GM18907 (cell line): ENCODE results near the gene PPA2.
A peak's percentile ranks its signal among the peaks of the same experiment; 100 is the strongest.
"Not testable (repeated sequence)": the region's sequence is repeated elsewhere in the genome, so short reads cannot be mapped to it uniquely, and the experiment has no call there.

ENCODE experiments used
- ATAC-seq: cut with Tn5 transposase; IDR thresholded peaks from one replicate; pipeline ENCODE4 v1.9.1; 2021; ENCODE audit warnings: mild to moderate bottlenecking, moderate library complexity; ENCODE audit not compliant: unreplicated experiment

The PPA2 gene

DNA sequence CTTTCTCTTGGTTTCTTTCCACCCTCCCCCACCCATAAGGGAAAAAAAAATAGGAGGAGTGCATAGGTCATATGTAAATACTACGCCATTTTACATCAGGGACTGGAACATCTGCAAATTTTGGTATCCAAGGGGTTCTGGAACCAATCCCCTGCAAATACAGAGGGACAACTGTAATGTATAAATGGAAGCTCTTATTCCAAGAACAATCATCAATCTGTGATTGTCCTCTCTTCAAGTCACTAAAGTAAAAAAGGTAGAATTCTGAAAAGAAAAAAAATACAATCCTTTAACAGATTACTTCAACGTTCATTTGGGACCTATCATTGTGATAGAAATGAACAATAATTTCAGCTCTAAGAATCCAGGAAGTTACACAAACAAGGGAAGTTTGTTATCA is 13.6 kb downstream of the PPA2 start:
- ATAC-seq: no peak

DNA sequence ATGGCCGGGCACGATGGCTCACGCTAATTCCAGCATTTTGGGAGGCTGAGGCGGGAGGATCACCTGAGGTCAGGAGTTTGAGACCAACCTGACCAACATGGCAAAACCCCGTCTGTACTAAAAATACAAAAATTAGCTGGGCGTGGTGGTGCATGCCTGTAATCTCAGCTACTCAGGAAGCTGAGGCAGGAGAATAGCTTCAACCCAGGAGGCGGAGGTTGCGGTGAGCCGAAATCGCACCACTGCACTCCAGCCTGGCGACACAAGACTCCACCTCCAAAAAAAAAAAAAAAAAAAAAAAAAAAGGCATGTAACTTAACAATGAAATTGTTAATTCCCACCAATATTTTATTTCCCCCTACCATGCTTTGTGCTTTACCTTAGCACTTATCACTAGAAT is 15.3 kb downstream of the PPA2 start:
- not testable (repeated sequence) for ATAC-seq

DNA sequence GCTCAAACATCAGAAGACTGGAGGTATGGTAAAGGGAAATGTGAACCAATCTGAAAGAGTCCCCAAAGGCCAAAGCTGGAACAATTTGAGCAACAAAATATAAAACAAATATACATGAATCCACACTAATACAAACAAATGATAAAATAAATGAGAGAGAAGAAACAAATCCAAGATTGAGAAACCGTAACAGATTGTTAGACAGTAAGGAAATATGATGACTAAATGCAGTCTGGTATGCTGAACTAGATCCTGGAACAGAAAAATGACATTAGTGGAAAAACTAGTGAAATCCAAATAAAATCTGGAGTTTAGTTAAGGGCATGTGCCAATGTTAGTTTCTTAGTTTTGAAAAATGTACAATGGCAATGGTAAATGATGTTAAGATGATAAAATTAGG is 15.9 kb downstream of the PPA2 start:
- ATAC-seq: no peak

DNA sequence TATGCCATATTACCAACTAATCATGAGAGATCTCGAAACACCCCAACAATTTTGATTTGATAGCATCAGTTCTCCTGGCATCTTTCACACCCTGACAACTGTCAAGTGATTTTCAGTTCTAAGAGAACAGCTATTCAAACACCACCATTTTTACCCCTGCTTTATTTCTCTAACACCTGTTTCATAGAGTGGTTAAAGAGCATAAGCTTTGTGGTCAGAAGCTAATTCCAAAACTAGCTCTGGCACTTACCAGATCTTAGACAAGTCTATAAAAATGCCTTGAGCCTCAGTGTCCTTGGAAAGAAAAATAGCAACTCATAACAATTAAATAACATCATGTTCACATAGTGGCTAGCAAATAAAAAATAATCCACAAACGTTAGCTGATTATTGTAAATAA is 17.9 kb downstream of the PPA2 start:
- no peak for ATAC-seq

DNA sequence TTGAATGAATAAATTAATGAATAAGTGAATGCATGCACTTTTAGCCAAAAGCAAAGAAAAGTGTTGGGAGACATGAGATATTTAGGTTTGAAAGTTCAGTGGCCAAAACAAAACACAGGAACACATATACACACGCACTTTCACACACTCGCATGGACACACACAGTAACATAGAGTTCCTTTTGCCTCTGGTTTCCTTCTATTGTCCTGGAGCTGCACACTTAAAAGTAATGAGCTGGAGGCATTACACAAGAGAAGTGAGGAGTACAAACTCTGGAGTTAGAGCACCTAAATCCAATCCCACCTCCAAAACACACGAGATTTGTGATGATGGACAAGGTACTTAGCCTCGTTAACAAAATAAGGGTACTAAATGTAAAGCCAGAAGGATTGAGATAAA is 18.7 kb downstream of the PPA2 start:
- ATAC-seq: no peak

DNA sequence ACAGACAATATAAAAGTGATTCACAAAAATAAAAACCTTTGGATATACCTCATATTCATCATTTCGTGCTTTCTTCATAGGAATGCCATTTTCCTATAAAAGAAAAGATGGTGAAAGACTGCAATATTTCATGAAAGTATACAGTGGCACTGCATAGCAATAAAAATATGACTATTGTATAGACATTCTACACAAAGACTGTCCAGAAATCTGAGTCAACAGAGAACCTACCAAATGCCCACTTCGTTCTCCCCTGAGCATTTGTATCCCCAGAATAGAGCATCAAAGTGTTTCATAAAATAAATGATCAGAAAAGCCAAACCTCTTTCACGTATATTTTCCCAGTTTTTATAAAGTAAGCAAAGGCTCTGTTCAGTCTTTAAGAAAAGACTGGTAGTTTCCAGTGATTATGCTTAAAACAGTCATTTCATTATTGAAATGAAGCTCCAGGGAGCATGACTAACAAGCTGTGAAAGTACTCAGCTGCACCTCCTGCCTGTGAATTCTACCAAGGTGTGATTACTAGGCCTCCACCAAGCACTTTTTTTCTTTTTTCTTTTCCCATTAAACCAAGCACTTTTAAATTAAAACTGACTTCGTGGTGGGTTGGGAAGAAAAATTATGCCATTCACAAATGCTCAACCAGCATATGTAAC is 20.2 kb downstream of the PPA2 start:
- ATAC-seq: peak; percentile 87

DNA sequence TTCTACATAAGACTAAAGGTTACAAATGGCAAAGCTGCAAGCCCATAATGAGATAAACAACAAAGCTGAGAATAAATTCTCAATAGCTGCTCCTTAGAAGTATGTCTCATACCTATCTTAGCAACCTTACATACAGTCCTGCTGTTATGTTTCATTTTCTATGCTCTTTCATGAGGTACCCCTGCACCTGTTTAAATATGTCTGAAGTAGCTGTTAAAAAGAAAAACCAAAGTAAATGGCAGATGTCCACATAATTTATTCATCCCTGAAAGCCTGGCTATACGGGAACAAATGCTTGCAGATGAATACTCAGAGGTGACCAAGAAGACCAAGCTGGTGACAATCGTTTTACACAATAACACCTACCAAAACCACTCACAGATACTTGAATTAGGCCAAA is 22.5 kb downstream of the PPA2 start:
- no peak for ATAC-seq

DNA sequence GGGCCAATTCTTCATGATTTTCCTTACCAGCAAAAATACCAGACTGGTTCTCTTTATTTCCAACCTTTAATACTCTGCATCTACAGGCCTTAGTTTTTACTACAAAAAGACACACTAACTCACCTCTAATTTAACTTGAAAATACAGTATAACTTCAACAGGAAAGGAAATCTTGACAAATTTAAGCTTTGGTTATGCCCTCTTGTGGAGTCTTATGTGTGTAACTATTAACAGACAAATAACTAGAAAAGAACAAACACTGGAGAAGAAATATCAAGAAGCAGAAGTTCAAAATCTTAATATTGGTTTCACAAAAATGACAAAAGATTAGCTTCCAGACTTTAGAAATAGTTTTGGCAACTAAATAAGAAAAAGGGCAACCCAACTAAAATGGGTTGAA is 33.0 kb downstream of the PPA2 start:
- no peak for ATAC-seq

DNA sequence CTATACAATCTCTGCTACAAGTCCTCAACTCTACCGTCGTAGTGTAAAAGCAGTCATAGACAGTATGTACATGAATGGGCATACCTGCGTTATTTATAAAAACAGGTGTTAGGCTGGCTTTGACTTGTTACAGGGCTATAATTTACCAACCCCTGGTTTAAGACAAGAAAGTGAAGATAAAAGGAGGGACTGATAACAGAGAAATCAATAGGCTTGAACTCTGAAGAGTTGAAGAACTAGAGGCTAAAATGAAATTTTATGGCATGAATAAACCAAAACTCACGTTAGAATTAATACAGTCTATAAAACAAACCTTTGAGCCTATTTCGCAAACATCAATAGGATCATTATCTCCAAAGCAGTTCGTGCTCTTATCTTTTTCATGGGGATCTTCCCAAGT is 36.2 kb downstream of the PPA2 start:
- no peak for ATAC-seq

DNA sequence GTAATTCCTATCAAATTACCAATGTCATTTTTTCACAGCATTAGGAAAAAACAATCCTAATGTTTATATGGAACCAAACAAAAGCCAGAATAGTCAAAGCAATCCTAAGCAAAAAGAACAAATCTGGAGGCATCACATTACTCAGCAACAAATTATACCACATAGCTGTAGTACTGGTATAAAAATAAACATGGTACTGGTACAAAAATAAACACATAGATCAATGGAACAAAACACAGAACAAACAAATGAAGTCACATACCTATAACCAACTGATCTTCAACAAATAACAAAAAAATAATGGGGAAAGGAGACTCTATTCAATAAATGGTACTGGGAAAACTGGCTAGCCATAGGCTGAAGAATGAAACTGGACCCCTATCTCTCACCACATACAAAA is 37.4 kb downstream of the PPA2 start:
- no peak for ATAC-seq

DNA sequence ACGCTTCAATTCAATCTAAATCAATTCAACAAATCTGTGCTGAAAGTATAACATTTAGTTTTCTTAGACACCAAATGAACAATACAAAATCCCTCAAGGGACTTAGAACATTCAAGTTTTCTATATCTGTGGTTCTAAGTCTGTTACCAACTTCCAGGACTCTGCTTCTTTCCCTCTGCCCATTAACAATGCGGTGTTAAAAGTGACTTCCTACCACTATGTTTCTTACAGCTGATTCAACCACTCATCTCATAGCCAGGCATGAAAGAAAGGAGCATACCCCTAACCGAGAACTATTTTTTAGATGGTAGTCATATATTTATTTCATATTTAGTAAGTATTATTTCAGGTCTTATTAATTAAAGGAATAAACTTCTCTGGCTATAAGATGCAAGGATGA is 38.9 kb downstream of the PPA2 start:
- ATAC-seq: no peak

DNA sequence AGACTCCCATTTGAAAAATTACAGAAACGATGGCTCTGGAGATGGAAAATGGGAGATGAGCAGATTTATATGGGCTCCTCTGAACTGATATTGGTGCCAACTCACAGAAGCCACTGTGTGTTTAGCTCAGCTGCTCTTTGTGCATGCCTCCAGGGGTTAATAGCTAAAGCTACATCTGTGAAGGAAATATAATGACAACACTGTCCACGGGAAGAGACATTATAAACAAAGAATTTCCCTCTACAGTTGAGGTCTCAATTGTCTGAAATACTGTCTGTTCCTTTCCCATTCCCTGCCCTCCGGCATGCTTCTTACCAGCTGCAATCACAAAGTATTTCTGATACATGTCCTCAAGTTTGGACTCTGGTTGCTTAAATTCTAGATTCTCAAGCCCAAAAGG is 40.4 kb downstream of the PPA2 start:
- no peak for ATAC-seq

DNA sequence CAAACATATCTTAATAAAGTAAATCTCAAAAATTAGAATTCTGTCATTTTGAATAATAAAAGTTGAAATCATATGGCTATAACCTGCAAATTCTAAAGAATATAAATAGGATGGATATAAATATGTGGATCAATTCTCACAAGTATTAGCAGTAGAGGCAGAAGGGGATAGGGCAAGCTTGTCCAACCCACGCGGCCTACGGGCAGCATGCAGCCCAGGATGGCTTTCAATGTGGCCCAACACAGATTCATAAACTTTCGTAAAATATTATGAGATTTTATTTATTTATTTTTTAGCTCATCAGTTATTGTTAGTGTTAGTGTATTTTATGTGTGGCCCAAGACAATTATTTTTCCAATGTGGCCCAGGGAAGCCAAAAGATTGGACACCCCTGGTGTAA is 41.4 kb downstream of the PPA2 start:
- no peak for ATAC-seq

DNA sequence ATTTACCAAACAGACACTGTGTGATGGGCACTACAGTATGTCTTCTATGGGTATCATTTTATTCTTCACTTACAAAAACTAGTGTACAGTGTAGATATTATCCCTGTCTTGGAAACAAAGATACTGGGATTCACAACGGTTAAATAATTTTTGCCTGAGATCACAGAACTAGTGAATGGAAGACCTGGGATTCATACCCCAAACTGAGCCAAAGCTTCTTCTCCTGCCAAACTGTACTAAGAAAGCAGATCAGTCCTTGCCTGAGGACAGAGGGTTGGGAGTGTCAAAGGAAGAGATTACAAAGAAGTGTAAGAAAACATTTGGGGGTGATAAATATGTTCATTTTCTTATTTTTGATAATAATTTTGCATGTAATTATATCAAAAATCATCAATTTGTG is 43.1 kb downstream of the PPA2 start:
- ATAC-seq: no peak

DNA sequence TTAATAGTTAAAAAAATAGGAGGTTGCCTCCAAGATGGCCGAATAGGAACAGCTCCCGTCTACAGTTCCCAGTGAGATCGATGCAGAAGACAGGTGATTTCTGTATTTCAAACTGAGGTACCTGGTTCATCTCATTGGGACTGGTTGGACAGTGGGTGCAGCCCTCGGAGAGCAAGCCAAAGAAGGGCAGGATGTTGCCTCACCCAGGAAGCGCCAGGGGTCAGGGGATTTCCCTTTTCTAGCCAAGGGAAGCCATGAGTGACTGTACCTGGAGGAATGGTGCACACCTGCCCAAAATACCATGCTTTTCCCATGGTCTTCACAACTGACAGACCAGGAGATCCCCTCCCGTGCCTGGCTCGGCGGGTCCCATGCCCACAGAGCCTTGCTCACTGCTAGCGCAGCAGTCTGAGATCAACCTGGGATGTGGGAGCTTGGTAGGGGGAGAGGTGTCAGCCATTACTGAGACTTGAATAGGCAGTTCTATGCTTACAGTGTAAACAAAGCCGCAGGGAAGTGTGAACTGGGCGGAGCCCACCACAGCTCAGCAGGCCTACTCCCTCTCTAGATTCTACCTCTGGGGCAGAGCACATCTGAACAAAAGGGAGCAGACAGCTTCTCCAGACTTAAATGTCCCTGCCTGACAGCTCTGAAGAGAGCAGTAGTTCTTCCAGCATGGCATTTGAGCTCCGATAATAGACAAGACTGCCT is 47.5 kb downstream of the PPA2 start:
- no peak for ATAC-seq

DNA sequence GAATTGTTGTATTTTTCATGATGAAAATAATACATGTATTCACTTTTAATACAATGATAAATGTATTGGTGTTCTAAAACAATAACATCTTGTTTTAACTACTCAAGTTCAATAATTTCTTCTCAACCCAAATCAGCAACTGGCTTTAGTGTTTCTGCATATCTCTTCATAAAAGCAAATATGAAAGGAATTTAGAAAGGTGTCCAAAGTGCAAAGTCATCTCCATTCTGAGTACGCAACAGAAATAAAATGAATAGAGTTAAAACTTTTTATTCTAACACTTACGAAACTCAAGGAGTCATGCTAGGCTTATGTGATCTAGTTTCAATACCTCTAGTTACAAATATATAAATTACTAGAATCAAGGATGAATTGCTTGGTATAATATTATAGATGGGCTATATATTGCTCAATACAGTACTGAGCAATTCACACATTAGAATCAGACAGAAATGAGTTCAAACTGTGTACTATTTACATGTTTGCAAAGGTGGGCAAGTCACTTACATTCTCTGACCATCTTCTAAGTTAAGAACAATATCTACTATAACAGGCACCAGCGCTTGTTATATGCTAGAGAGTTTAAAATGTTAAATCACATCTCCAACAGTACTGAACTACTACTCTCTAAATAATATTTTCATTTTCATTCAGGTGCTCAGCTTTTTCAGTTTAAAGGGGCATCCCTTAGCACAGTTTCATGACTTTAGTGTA is 51.5 kb downstream of the PPA2 start:
- no peak for ATAC-seq

DNA sequence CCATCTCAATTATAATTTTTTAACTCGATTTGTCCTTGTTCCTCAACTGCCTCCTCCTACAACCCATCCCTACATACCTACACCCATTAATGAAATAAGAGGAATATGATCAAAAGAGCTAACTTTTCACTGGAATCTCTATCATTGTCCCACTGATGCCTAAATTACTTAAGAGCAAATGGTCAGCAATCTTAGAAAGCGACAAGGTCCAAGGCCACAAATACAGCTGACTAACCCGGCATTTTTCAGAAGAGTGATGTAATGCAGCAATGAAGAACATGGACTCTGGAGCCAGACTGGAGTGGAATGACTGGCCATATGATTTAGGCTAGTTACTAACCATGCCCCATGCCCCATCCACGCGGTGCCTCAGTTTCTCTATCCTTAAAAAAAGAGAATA is 56.2 kb downstream of the PPA2 start:
- ATAC-seq: no peak

DNA sequence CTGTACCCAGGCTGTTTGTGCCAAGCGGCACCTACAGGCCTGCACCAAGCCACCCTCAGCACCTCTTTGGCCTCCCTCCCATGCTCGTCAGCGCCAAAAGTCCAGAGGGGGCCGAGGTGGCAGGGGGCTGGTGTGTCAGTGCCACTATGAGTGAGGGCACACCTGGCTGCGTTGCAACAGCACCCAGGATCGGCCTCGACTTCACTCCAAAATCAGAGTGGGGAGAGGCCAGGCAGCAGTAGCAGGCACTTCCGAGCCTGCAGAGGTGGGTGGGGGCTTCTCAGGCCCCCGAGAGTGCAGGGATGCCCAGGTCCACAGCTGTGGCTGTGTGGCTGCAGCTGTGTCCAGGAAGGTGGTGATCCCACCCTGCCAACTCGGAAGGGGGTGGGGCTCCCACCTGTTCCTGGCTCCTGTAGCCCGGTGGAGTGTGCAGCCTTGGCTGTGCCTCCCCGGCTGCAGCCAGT is 58.5 kb downstream of the PPA2 start:
- ATAC-seq: no peak

DNA sequence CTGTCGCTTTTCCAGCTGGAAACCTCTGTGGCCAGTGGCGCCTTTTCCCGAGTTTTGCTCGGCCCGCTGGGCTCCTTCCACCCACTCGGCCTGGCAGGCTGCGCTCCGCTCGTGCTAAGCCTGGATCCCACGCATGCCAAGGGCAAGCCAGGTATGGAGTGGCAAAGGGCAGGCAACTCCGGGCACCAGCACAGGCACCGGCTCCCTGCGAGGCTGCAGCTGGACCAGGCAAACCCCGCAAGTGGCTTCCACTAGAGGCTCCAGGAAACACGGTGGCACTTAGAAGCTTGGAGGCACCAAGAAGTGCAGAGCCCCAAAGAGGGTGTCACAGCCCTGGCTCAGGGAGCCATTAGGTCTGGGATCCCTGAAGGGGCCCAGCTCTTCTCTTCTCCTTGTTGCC is 59.5 kb downstream of the PPA2 start:
- no peak for ATAC-seq

DNA sequence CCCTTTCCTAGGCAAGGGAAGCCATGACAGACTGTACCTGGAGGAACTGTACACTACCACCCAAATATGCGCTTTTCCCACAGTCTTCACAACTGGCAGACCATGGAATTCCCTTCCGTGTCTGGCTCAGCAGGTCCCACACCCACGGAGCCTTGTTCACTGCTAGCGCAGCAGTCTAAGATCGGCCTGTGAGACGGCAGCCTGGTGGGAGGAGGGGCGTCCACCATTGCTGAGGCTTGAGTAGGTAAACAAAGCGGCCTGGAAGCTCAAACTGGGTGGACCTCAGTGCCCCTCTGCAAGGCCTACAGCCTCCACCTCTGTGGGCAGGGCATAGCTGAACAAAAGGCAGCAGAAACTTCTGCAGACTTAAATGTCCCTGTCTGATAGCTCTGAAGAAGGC is 64.7 kb downstream of the PPA2 start:
- not testable (repeated sequence) for ATAC-seq

DNA sequence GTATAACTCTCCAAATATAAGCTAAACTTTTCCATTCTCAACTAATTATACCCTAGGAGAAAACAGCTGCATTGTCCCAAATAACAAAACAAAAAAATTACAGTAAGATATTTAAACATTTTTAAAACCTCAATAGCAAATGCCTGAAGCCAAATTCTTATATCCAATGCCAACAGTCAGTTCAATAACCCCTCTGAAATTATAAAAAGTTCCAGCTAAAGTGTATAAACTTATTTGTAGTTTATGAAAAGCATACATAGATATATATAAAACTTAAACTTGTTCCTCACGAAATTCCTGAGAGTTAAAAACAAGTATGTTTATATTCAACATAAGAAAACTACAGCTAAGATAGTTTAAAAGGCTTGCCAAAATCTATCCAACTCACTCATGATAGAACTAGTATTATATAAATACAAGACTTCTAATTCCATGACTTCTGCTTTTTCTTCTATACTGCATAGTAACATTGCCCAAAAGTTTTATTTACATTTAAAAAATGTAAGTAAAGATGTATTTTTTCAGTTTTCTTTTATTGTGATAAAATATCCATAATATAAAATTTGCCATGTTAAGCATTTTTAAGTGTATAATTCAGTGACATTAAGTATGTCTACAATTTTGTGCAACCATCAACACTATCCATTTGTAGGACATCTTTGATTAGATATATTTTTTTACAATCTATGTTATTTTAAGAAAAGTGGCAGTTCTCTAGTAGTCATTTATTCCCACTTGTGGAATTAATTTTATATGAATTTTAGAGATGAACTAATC is 72.8 kb downstream of the PPA2 start:
- ATAC-seq: no peak
